Neuronal stem cell (in vitro differentiated cells): ENCODE data around the gene SULF2.

Experiments
- DNase-seq: peaks from one replicate; pipeline ENCODE4 v3.0.0-alpha.2; 2013; ENCODE audit warnings: low spot score
- H2AFZ ChIP-seq: one replicate; pipeline ENCODE4 v1.6.1; 2013; ENCODE audit warnings: mild to moderate bottlenecking, low read length, inconsistent platforms
- H2AK5ac ChIP-seq: 2 replicates; pipeline ENCODE4 v1.6.1; 2013; ENCODE audit warnings: low read depth, mild to moderate bottlenecking, inconsistent platforms, low read length, moderate library complexity, mixed read lengths
- H2BK120ac ChIP-seq: 2 replicates; pipeline ENCODE4 v1.6.1; 2013; ENCODE audit warnings: low read depth, mild to moderate bottlenecking, inconsistent platforms, low read length, moderate library complexity, mixed read lengths
- H2BK12ac ChIP-seq: one replicate; pipeline ENCODE4 v1.6.1; 2013; ENCODE audit warnings: low read length, inconsistent platforms
- H2BK15ac ChIP-seq: 2 replicates; pipeline ENCODE4 v1.6.1; 2013; ENCODE audit warnings: mild to moderate bottlenecking, low read length, inconsistent platforms, mixed read lengths
- H2BK5ac ChIP-seq: one replicate; pipeline ENCODE4 v1.6.1; 2013; ENCODE audit warnings: inconsistent platforms, mild to moderate bottlenecking, low read length, moderate library complexity
- H3K14ac ChIP-seq: one replicate; pipeline ENCODE4 v1.6.1; 2013; ENCODE audit warnings: low read length, inconsistent platforms
- H3K18ac ChIP-seq: 2 replicates; pipeline ENCODE4 v1.6.1; 2013; ENCODE audit warnings: low read length, inconsistent platforms
- H3K23ac ChIP-seq: 2 replicates; pipeline ENCODE4 v1.6.1; 2013; ENCODE audit warnings: low read depth, mild to moderate bottlenecking, mixed read lengths, low read length, inconsistent platforms; ENCODE audit not compliant: poor library complexity
- H3K27ac ChIP-seq: replicated peaks from 3 replicates; pipeline ENCODE4 v1.5.1; 2013; ENCODE audit warnings: low read length, inconsistent platforms
- H3K27me3 ChIP-seq, 3 experiments: 2 replicates each; pipeline ENCODE4 v1.6.1; 2013; ENCODE audit warnings: low read length in 3 of 3, mild to moderate bottlenecking in 2 of 3, inconsistent platforms in 1 of 3, low read depth in 1 of 3, mixed read lengths in 1 of 3, moderate library complexity in 1 of 3; ENCODE audit not compliant: control insufficient read depth in 3 of 3, insufficient read depth in 3 of 3
- H3K36me3 ChIP-seq, 2 donors: replicated peaks in 1 of 2; 2 replicates each; pipeline ENCODE4 v1.6.1; 2013; ENCODE audit warnings: low read length in 2 of 2; ENCODE audit not compliant: control insufficient read depth in 2 of 2, insufficient read depth in 2 of 2
- H3K4ac ChIP-seq: 2 replicates; pipeline ENCODE4 v1.6.1; 2013; ENCODE audit warnings: inconsistent platforms, mild to moderate bottlenecking, low read length, moderate library complexity
- H3K4me1 ChIP-seq, 2 donors: 1 replicate in 1 of 2; 2 replicates in 1 of 2; pipeline ENCODE4 v1.6.1; 2013; ENCODE audit warnings: low read length in 2 of 2, low read depth in 1 of 2; ENCODE audit not compliant: control insufficient read depth in 2 of 2, insufficient read depth in 1 of 2
- H3K4me2 ChIP-seq: one replicate; pipeline ENCODE4 v1.6.1; 2013; ENCODE audit warnings: mild to moderate bottlenecking, low read length, inconsistent platforms; ENCODE audit not compliant: insufficient read depth, poor library complexity, severe bottlenecking
- H3K4me3 ChIP-seq, 2 donors: 2 replicates each; pipeline ENCODE4 v1.5.1; 2013; ENCODE audit warnings: low read length in 2 of 2, mild to moderate bottlenecking in 2 of 2, inconsistent platforms in 1 of 2, moderate library complexity in 1 of 2
- H3K79me1 ChIP-seq: one replicate; pipeline ENCODE4 v1.6.1; 2013; ENCODE audit warnings: low read depth, mild to moderate bottlenecking, inconsistent platforms, low read length, moderate library complexity
- H3K9ac ChIP-seq: one replicate; pipeline ENCODE4 v1.6.1; 2013; ENCODE audit warnings: mild to moderate bottlenecking, low read depth, low read length, inconsistent platforms; ENCODE audit not compliant: poor library complexity
- H3K9me3 ChIP-seq, 2 donors: replicated peaks in 1 of 2; 2 replicates each; pipeline versions ENCODE3 to v1.6.1; 2013; ENCODE audit warnings: low read length in 2 of 2, mild to moderate bottlenecking in 2 of 2, inconsistent platforms in 1 of 2, low read depth in 1 of 2, mixed read lengths in 1 of 2, moderate library complexity in 1 of 2; ENCODE audit not compliant: control insufficient read depth in 2 of 2, insufficient read depth in 1 of 2
- H4K8ac ChIP-seq: one replicate; pipeline ENCODE4 v1.6.1; 2013; ENCODE audit warnings: low read depth, mild to moderate bottlenecking, inconsistent platforms, low read length, moderate library complexity
- H4K91ac ChIP-seq: one replicate; pipeline ENCODE4 v1.6.1; 2013; ENCODE audit warnings: low read length, low read depth, mild to moderate bottlenecking, inconsistent platforms; ENCODE audit not compliant: poor library complexity
- WGBS, 2 donors: extraction: QIAGEN DNeasy Blood & Tissue Kit; methylation state at CpG; one replicate each; pipeline ENCODE4 v1.1.7; 2013; ENCODE audit warnings: missing lambda C conversion rate in 2 of 2, mixed read lengths in 1 of 2; ENCODE audit not compliant: insufficient read length in 2 of 2, insufficient replicate concordance in 1 of 2; ENCODE audit errors: extremely low coverage in 2 of 2; 5-methylcytosine and 5-hydroxymethylcytosine counted together

SULF2 gene

GRCh38 chr20:47818466-47818865 is 33.2 kb upstream of the SULF2 start:
- no peak overlapping the region for H2BK15ac ChIP-seq
- H4K8ac ChIP-seq, result no peak overlapping the region
- no peak for DNase-seq
- no peaks in the 10 kb centered on the region for H3K79me1 ChIP-seq
- no peak overlapping the region for H3K14ac ChIP-seq
- no peak overlapping the region for H2BK5ac ChIP-seq
- no CpG with 5 or more reads among the region's 7 CpGs for WGBS, 2 donors
- H3K4me1 ChIP-seq, result peaks cover 0 to 6% of the 10 kb centered on the region in 2 donors
- H3K27ac ChIP-seq, result no peak overlapping the region
- H3K9me3 ChIP-seq, result peaks cover 0 to 3% of the 10 kb centered on the region in 2 donors
- H3K23ac ChIP-seq, result no peak overlapping the region
- H3K18ac ChIP-seq, result no peak overlapping the region
- no peak overlapping the region for H2BK120ac ChIP-seq
- H3K9ac ChIP-seq, result no peak overlapping the region
- H3K4ac ChIP-seq, result no peak overlapping the region
- H3K27me3 ChIP-seq, result peaks cover 0 to 27% (median 0%) of the 10 kb centered on the region in 3 experiments
- no peak overlapping the region for H4K91ac ChIP-seq
- H3K36me3 ChIP-seq, result no peaks in the 10 kb centered on the region
- H2AFZ ChIP-seq, result no peak overlapping the region
- no peak overlapping the region for H2AK5ac ChIP-seq
- H2BK12ac ChIP-seq, result no peak overlapping the region
- H3K4me3 ChIP-seq, result no peak overlapping the region
- H3K4me2 ChIP-seq, result no peak overlapping the region

GRCh38 chr20:47818016-47818415 is 32.7 kb upstream of the SULF2 start:
- Histone ChIP-seq H2AK5ac (no peak overlapping the region), H3K4me1 (peaks cover 0 to 6% of the 10 kb centered on the region in 2 donors), H3K9me3 (peaks cover 0 to 3% of the 10 kb centered on the region in 2 donors), H3K18ac (no peak overlapping the region), H3K4ac (no peak overlapping the region), H2BK5ac (no peak overlapping the region), H3K23ac (no peak overlapping the region), H4K91ac (no peak overlapping the region), H3K4me3 (no peak overlapping the region), H3K79me1 (no peaks in the 10 kb centered on the region), H3K9ac (no peak overlapping the region), H2BK12ac (no peak overlapping the region), H3K4me2 (no peak overlapping the region), H4K8ac (no peak overlapping the region), H3K27ac (no peak overlapping the region), H3K27me3 (peaks cover 0 to 27% (median 0%) of the 10 kb centered on the region in 3 experiments), H3K36me3 (no peaks in the 10 kb centered on the region), H2BK120ac (no peak overlapping the region), H2BK15ac (no peak overlapping the region), H2AFZ (no peak overlapping the region), H3K14ac (no peak overlapping the region)
- no peak for DNase-seq
- WGBS, 2 donors, result no CpG with 5 or more reads among the region's 3 CpGs

GRCh38 chr20:47817573-47817972 is 32.3 kb upstream of the SULF2 start:
- H3K36me3 ChIP-seq, result no peaks in the 10 kb centered on the region
- no peak overlapping the region for H2AFZ ChIP-seq
- H3K27me3 ChIP-seq, result peaks cover 0 to 25% (median 0%) of the 10 kb centered on the region in 3 experiments
- peaks cover 0 to 6% of the 10 kb centered on the region in 2 donors for H3K4me1 ChIP-seq
- WGBS, 2 donors, result no CpG with 5 or more reads among the region's 7 CpGs
- no peak overlapping the region for H2BK5ac ChIP-seq
- H3K9me3 ChIP-seq, result peaks cover 0 to 3% of the 10 kb centered on the region in 2 donors
- H3K27ac ChIP-seq, result no peak overlapping the region
- H2BK15ac ChIP-seq, result no peak overlapping the region
- H3K79me1 ChIP-seq, result no peaks in the 10 kb centered on the region
- H2AK5ac ChIP-seq, result no peak overlapping the region
- H3K23ac ChIP-seq, result no peak overlapping the region
- DNase-seq, result no peak
- no peak overlapping the region for H4K91ac ChIP-seq
- no peak overlapping the region for H3K14ac ChIP-seq
- H4K8ac ChIP-seq, result no peak overlapping the region
- H3K4me2 ChIP-seq, result no peak overlapping the region
- no peak overlapping the region for H2BK120ac ChIP-seq
- no peak overlapping the region for H2BK12ac ChIP-seq
- H3K18ac ChIP-seq, result no peak overlapping the region
- H3K9ac ChIP-seq, result no peak overlapping the region
- H3K4me3 ChIP-seq, result no peak overlapping the region
- no peak overlapping the region for H3K4ac ChIP-seq

- Histone ChIP-seq H2AFZ (no peak overlapping the region), H3K18ac (peak overlapping the region; percentile 75), H3K9ac (no peak overlapping the region), H2BK15ac (no peak overlapping the region), H3K27ac (no peak overlapping the region), H3K27me3 (peaks cover 0 to 24% (median 0%) of the 10 kb centered on the region in 3 experiments), H3K4me3 (no peak overlapping the region), H4K8ac (peak overlapping the region; percentile 83), H3K14ac (peak overlapping the region; percentile 73), H3K36me3 (no peaks in the 10 kb centered on the region), H2BK5ac (no peak overlapping the region), H2AK5ac (peak overlapping the region; percentile 48), H3K4ac (peak overlapping the region; percentile 81), H3K9me3 (peaks cover 0 to 3% of the 10 kb centered on the region in 2 donors), H3K4me1 (peaks cover 0 to 6% of the 10 kb centered on the region in 2 donors), H3K23ac (peak overlapping the region; percentile 18), H4K91ac (no peak overlapping the region), H3K4me2 (no peak overlapping the region), H2BK120ac (no peak overlapping the region), H2BK12ac (no peak overlapping the region), H3K79me1 (no peaks in the 10 kb centered on the region)
- DNase-seq, result no peak
- WGBS, 2 donors, result no CpG with 5 or more reads among the region's 5 CpGs
Observed at GRCh38 chr20:47816487-47817451, 31.5 kb upstream of the SULF2 start.
